ENCODE measurements around the gene CTNNA3. TPM values are rescaled to one million over a fixed set of nuclear protein-coding genes. Genes with fewer than 3 reads are reported as not detected.

CTNNA3 gene
- total RNA-seq, 6 donors from 2014 or later, result 0.20 to 2.0 TPM; not detected in 4

GRCh38 chr10:66910671-66911070 is 785.3 kb downstream of the CTNNA3 start:
- no peaks in the 10 kb centered on the region for H3K4me1 ChIP-seq
- ATAC-seq (ENCODE audit: low FRiP score in 2 of 2), result no peak
- TF ChIP-seq POLR2A (IDR thresholded peaks at IDR 0.05) (no peak), POLR2AphosphoS5 (IDR thresholded peaks at IDR 0.05) (no peak), CTCF (IDR thresholded peaks at IDR 0.05) (no peak), EP300 (IDR thresholded peaks at IDR 0.05) (no peak)
- no peaks in the 10 kb centered on the region for H3K27me3 ChIP-seq
- H3K9me3 ChIP-seq, result no peaks in the 10 kb centered on the region
- no peak overlapping the region for H3K27ac ChIP-seq
- H3K36me3 ChIP-seq, result no peaks in the 10 kb centered on the region
- no peak overlapping the region for H3K4me3 ChIP-seq
- 81 to 86% methylated on average over 5 of the region's 5 CpGs for WGBS, 2 donors
- no peak for DNase-seq

DNA sequence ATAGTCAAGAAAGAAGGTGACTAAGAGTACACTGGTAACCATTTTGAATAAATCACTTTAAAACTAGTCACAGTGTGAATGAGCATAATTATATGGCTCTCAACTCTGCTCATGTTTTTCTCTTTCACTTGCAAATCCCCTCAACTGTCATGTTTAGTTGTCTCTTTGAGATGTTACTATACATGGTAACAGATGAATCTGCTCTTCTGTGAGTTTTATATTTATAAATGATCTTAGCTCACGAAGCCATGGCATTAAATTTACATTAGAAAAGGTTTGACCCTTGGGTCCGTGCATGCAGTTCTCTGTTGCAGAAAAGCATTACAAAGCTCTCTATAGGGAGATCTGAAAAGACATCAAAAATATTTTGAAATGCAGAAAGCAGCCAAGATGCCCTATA is 803.1 kb downstream of the CTNNA3 start:
- ATAC-seq (ENCODE audit: low FRiP score in 2 of 2), result no peak
- 47 to 51% methylated on average over 2 of the region's 2 CpGs for WGBS, 2 donors
- Histone ChIP-seq H3K9me3 (no peaks in the 10 kb centered on the region), H3K36me3 (no peaks in the 10 kb centered on the region), H3K4me3 (no peak overlapping the region), H3K4me1 (no peaks in the 10 kb centered on the region), H3K27ac (no peak overlapping the region), H3K27me3 (no peaks in the 10 kb centered on the region)
- DNase-seq, result no peak
- no peak for TF ChIP-seq POLR2AphosphoS5 (IDR thresholded peaks at IDR 0.05)
- TF ChIP-seq EP300 (IDR thresholded peaks at IDR 0.05), result no peak
- TF ChIP-seq POLR2A (IDR thresholded peaks at IDR 0.05), result no peak
- no peak for TF ChIP-seq CTCF (IDR thresholded peaks at IDR 0.05)

GRCh38 chr10:66888237-66888636 is 807.8 kb downstream of the CTNNA3 start:
- H3K9me3 ChIP-seq, result no peaks in the 10 kb centered on the region
- WGBS, 2 donors, result 56 to 68% methylated on average over 1 of the region's 1 CpG

DNA sequence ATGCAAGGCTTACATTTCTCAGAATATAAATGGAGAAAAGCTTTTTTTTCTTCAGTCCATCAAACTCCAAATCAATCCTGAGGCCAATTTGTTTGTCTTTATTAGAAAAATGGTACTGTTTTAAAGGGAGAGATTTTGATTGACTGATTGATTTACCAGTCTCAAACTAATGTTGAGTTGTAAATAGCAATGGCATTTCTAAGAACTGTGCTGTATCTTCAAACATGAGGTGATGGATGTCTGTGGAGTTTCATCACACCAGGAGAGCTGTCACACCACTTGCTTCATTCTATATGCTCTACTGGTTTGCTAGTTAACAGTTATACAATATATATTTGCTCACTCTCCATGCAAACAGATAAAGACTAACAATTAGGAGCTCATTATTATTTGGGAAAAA is 809.1 kb downstream of the CTNNA3 start:
- Histone ChIP-seq H3K36me3 (no peaks in the 10 kb centered on the region), H3K27ac (no peak overlapping the region), H3K27me3 (no peaks in the 10 kb centered on the region), H3K4me1 (no peaks in the 10 kb centered on the region), H3K9me3 (no peaks in the 10 kb centered on the region), H3K4me3 (no peak overlapping the region)
- ATAC-seq (ENCODE audit: low FRiP score in 2 of 2), result no peak
- no peak for TF ChIP-seq POLR2AphosphoS5 (IDR thresholded peaks at IDR 0.05)
- DNase-seq, result no peak

More at GRCh38 chr10:66888237-66888636, 807.8 kb downstream of the CTNNA3 start:
- H3K27me3 ChIP-seq, result no peaks in the 10 kb centered on the region
- H3K4me1 ChIP-seq, result no peaks in the 10 kb centered on the region
- no peaks in the 10 kb centered on the region for H3K36me3 ChIP-seq
- no peak overlapping the region for H3K4me3 ChIP-seq
- no peak for TF ChIP-seq POLR2AphosphoS5 (IDR thresholded peaks at IDR 0.05)
- TF ChIP-seq EP300 (IDR thresholded peaks at IDR 0.05), result no peak
- no peak for TF ChIP-seq POLR2A (IDR thresholded peaks at IDR 0.05)
- DNase-seq, result no peak
- H3K27ac ChIP-seq, result no peak overlapping the region
- ATAC-seq (ENCODE audit: low FRiP score in 2 of 2), result no peak

DNA sequence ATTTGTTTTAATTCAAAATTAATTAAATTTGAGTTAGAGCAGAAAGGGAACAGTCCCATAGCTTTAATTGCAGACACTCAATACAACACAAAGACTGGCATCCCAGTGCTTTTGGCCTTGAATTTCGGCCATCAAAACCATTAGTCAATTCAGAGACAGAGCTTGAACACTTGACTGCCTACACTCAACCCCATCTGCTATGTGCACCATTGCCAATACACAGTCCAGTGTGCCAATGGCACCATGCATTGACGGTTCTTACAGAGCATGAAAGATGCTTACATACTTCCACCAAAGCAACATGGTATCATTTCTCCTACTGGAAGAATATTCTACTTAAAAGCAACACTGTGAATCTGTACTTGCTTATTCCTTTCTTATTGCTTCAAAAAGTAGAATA is 813.7 kb downstream of the CTNNA3 start:
- no peak for ATAC-seq (ENCODE audit: low FRiP score in 2 of 2)
- Histone ChIP-seq H3K4me1 (no peaks in the 10 kb centered on the region), H3K27ac (no peak overlapping the region), H3K4me3 (no peak overlapping the region), H3K27me3 (no peaks in the 10 kb centered on the region), H3K9me3 (no peaks in the 10 kb centered on the region), H3K36me3 (no peaks in the 10 kb centered on the region)
- TF ChIP-seq POLR2AphosphoS5 (IDR thresholded peaks at IDR 0.05) (no peak), EP300 (IDR thresholded peaks at IDR 0.05) (no peak), CTCF (IDR thresholded peaks at IDR 0.05) (no peak), POLR2A (IDR thresholded peaks at IDR 0.05) (no peak)
- DNase-seq, result no peak
- 65 to 81% methylated on average over 2 of the region's 2 CpGs for WGBS, 2 donors

DNA sequence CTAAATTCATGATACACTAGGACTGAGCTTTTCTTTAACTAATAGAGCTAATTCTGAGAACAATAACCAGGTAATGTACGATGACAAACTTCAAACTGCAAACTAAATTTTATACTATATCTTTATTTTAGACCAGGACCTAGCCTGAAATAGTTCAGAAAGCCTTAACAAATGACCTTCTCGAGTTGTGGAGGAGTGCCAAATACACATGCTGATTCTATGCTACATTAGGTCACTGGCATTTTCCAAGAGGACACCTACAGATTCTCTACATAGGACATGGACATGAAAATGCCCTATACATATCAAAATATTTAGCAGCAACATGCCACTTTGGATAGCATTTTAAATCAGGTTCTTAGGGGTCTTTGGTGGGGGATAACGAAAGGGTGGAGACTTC is 814.2 kb downstream of the CTNNA3 start:
- DNase-seq, result no peak
- no peak for ATAC-seq (ENCODE audit: low FRiP score in 2 of 2)
- Histone ChIP-seq H3K36me3 (no peaks in the 10 kb centered on the region), H3K27ac (no peak overlapping the region), H3K9me3 (no peaks in the 10 kb centered on the region), H3K4me3 (no peak overlapping the region), H3K4me1 (no peaks in the 10 kb centered on the region), H3K27me3 (no peaks in the 10 kb centered on the region)
- 75 to 85% methylated on average over 3 of the region's 3 CpGs for WGBS, 2 donors
- TF ChIP-seq EP300 (IDR thresholded peaks at IDR 0.05), result no peak
- TF ChIP-seq POLR2AphosphoS5 (IDR thresholded peaks at IDR 0.05), result no peak
- no peak for TF ChIP-seq POLR2A (IDR thresholded peaks at IDR 0.05)
- no peak for TF ChIP-seq CTCF (IDR thresholded peaks at IDR 0.05)

Measured in upper lobe of left lung (tissue), 6 donors.